Measurements from ENCODE around the gene CAMK4.

CAMK4 gene

DNA sequence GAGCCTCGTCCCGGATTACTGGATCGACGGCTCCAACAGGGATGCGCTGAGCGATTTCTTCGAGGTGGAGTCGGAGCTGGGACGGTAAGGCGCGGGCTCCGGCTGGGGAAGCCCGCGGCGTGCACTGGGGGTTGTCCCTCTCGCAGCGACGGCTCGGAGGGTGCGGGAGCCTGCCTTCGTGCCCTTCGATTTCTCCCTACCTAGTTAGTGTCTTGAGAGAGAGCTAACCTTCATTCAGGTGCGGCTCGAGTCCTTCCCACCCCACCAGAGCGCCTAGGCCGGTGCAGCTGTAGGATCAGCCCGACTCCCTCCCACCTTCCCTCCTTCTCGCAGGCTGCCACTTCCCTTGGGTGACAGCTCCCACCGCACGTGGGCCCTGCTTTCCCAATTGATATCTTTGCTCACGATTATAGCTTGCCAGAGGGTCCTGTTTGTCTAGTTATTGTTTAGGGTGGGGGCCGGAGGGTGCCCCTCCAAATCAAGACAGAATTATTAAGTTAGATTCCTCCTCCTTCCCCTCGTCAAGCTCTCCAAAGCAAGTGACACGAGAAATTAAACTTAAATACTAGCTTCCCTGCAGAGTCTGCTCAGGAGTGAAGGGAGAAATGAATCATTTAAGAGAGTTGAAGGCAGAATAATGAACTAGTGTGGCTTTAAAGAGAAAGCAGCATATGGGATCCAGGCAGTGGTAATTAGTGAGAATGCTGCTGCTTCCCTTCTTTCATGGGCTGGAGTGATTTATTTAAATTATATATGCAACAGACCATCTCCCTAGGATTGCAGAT, 569 bp downstream of the CAMK4 start:
- H3K9me3 Mint-ChIP-seq (ENCODE audit: low read depth), result no peaks in the 10 kb centered on the region
- H3K27me3 Mint-ChIP-seq, result no peaks in the 10 kb centered on the region
- H3K27ac Mint-ChIP-seq, result peak overlapping the region; percentile 99
- peaks cover 11% of the 10 kb centered on the region for H3K36me3 Mint-ChIP-seq
- peak overlapping the region; percentile 100 for H3K4me3 Mint-ChIP-seq
- peaks cover 57% of the 10 kb centered on the region for H3K4me1 Mint-ChIP-seq (ENCODE audit: low read depth)

DNA sequence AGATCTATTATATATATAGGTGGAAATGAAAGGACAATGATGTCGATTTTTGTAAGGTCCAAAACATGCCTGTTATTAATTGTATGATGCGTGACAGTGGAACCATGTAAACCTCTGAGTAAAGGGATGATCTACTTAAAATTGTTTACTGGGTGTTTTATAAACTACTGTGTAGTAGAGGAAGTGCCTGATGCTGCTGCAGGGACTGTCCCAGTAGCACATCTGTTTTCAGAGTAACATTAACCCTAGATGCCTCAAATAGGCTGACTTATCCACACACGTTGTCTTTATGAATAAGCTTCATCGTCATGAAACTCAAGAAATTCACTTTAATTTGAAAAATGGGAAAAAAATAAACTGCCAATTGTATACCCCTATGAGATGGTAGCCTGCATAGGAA, 1.7 kb downstream of the CAMK4 start:
- Mint-ChIP-seq H3K4me1 (ENCODE audit: low read depth) (peaks cover 68% of the 10 kb centered on the region), H3K4me3 (peak overlapping the region; percentile 100)

DNA sequence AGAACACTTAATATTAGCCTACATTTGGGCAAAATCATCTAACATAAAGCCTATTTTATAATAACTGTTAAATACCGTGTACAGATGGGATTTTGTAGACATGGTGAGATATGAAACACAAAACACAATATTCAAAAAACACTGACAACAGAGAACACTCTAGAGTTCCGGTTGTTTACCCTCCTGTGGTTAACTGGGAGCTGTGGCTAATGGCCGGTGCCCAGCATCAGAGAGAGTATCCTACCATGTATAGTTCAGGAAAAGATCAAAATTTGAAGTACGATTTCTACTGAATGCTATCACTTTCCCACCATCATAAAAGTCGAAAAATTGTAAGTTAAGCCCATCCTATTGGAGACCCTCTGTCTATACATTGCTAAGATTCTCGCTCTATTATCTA, 2.4 kb downstream of the CAMK4 start:
- Mint-ChIP-seq H3K4me1 (ENCODE audit: low read depth) (peaks cover 73% of the 10 kb centered on the region), H3K27ac (peak overlapping the region; percentile 99), H3K27me3 (no peaks in the 10 kb centered on the region), H3K4me3 (peak overlapping the region; percentile 100), H3K36me3 (peaks cover 11% of the 10 kb centered on the region), H3K9me3 (ENCODE audit: low read depth) (no peaks in the 10 kb centered on the region)

More for the DNA sequence above, 1.7 kb downstream of the CAMK4 start:
- Mint-ChIP-seq H3K36me3 (peaks cover 11% of the 10 kb centered on the region), H3K27ac (peak overlapping the region; percentile 99), H3K27me3 (no peaks in the 10 kb centered on the region), H3K9me3 (ENCODE audit: low read depth) (no peaks in the 10 kb centered on the region)

DNA sequence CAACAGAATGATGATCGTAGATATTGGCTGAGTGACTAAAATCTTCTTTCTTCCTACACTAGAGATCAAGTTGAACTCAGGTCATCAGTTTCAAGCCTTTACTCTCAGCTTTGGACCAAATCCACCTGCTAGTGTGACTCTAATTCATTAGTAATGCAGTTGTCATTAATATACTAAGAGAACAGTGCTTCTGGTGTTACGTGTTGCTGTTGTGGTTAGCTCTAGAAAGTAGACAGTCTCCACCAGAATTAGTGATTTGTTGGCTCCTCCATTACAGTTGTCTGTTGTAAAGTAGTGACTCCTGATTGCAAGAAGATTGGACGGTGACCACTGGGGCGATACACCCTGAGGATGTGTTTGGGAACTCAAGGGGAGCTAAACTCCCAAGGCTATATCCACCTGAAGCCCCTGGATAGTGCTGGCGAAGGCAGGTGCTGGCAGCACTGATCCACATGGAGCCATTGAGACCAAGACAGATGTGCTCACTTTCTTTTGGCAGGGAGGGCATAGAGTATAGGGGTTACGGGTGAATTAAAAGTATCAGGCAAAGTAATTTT, 3.1 kb downstream of the CAMK4 start:
- H3K4me1 Mint-ChIP-seq (ENCODE audit: low read depth), result peaks cover 78% of the 10 kb centered on the region
- peak overlapping the region; percentile 99 for H3K27ac Mint-ChIP-seq
- peak overlapping the region; percentile 100 for H3K4me3 Mint-ChIP-seq
- no peaks in the 10 kb centered on the region for H3K9me3 Mint-ChIP-seq (ENCODE audit: low read depth)
- no peaks in the 10 kb centered on the region for H3K27me3 Mint-ChIP-seq
- peaks cover 11% of the 10 kb centered on the region for H3K36me3 Mint-ChIP-seq

DNA sequence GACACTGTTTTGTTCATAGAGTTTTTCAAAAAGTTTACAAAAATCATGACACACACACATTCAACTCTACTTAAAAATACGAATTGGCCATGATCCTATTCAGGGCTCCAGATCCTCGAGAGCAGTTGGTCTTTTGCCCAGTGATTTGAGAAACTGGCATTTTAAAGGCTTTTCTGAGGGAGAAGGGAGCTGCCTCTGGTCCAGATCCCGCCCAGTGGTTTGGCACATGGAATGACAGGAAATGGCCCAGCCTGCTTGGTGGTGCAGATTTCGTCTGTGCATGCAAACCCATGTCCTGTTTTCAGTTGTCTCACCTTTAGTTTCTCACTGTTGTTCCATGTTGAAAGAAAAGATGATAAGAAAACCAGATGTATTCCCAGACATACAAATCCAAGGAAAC, 3.6 kb downstream of the CAMK4 start:
- Mint-ChIP-seq H3K4me3 (peak overlapping the region; percentile 100), H3K27ac (peak overlapping the region; percentile 99), H3K9me3 (ENCODE audit: low read depth) (no peaks in the 10 kb centered on the region), H3K4me1 (ENCODE audit: low read depth) (peaks cover 78% of the 10 kb centered on the region), H3K36me3 (peaks cover 11% of the 10 kb centered on the region), H3K27me3 (no peaks in the 10 kb centered on the region)

DNA sequence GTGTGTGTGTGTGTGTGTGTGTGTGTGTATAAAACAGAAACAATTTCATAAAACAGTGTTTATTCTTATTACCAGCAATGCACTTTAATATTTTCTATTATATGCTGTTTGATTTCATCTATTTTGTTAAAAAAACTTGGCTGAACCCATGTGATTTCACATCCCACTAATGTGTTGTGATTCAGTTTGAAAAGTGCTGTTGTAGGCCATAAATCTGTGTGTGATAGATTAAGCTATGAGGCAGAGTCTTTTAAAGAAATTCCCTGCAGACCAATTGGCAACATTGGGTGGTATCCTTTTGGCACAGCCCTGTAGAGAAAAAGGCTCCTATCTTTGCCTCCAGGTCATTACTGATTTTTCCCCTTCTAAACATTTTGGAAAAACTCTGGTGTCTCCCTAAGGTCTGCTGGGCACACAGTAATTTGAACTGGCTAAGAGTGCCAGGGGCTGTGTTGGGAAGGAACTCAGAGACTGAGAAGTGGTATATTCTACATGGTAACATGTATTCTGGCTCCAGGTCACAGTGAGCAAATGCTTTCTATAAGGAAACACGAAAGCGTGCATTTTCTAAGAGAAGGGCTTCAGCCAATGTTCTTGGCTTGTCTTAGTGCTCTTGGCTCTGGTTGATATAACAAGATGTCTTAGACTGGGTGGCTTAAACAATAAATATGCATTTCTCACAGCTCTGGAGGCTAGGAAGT, 4.5 kb downstream of the CAMK4 start:
- Mint-ChIP-seq H3K27ac (peak overlapping the region; percentile 93), H3K4me1 (ENCODE audit: low read depth) (peaks cover 77% of the 10 kb centered on the region), H3K36me3 (peaks cover 11% of the 10 kb centered on the region)

DNA sequence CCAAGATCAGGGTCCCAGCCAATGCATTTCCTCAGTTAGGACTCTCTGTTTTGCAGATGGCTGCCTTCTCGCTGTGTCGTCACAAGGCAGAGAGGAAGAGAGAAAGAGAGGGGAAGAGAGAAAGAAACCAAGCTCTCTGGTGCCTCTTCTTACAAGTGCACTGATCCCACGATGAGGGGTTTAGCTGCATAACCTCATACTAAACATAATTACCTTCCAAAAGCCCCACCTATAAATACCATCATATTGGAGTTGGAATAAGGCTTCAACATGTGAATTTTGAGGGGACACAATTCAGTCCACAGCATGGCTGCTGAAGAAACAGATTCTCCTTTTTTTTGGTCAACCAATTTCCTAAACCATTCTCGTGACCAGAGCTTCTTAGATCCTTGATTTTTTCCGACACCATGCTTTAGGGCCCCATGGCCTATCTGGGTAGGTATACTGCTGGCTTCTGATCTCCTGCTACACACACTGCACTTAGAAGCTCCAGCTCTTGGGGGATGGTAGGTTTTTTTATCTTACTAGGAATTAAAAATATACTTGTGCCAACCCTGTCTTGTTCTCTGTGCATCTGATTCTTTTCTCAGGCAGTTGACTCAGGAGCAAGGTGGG, 5.1 kb downstream of the CAMK4 start:
- no peaks in the 10 kb centered on the region for H3K27me3 Mint-ChIP-seq
- peak overlapping the region; percentile 83 for H3K4me3 Mint-ChIP-seq
- peak overlapping the region; percentile 93 for H3K27ac Mint-ChIP-seq
- H3K36me3 Mint-ChIP-seq, result peaks cover 11% of the 10 kb centered on the region
- no peaks in the 10 kb centered on the region for H3K9me3 Mint-ChIP-seq (ENCODE audit: low read depth)
- H3K4me1 Mint-ChIP-seq (ENCODE audit: low read depth), result peaks cover 84% of the 10 kb centered on the region

More for the DNA sequence above, 4.5 kb downstream of the CAMK4 start:
- peak overlapping the region; percentile 83 for H3K4me3 Mint-ChIP-seq
- no peaks in the 10 kb centered on the region for H3K9me3 Mint-ChIP-seq (ENCODE audit: low read depth)
- no peaks in the 10 kb centered on the region for H3K27me3 Mint-ChIP-seq

DNA sequence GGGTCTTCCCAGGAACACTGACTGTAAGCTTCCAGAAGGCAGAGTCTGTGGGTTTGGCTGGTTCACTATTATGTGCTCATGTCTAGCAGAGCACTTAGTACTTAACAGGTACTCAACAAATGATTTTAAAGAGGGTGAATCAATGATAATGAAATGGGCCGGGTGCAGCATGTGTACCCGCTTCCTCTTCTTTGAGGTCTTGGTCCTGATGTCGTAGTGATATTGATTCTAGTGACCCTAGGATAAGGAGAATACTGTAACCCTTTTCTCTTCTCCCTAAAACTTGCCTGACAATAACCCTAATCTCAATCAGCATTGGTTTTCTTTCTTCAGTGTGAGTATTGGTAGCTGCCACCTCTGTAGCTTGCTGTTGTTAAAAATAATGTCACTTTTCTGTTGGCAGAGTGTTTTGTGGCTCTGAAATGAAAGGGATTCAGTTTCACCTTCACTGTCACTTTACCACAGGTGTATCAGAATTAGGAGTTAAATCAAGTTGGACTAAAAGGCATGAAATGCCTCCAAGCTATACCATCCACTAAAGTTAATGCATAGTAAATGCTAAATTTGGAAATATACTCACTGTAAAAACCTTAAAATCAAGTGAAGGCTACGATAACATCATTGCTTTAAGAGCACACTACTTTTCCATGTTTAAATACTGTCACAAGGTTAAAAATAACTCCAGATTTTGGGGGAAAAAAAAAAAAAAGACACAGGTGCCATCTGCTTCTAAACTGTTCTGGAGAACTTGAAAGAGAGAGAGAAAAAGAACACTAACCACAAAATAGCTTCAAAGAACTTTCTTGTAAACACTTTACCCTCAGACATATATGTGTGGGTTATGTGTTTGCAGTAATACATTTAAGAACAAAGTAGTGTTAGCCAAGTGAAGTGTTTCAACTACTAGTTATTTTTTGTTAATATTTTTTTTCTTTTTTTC, 6.0 kb downstream of the CAMK4 start:
- Mint-ChIP-seq H3K27ac (peak overlapping the region; percentile 93), H3K4me3 (peak overlapping the region; percentile 83), H3K36me3 (peaks cover 11% of the 10 kb centered on the region), H3K4me1 (ENCODE audit: low read depth) (peaks cover 89% of the 10 kb centered on the region), H3K9me3 (ENCODE audit: low read depth) (no peaks in the 10 kb centered on the region), H3K27me3 (no peaks in the 10 kb centered on the region)

DNA sequence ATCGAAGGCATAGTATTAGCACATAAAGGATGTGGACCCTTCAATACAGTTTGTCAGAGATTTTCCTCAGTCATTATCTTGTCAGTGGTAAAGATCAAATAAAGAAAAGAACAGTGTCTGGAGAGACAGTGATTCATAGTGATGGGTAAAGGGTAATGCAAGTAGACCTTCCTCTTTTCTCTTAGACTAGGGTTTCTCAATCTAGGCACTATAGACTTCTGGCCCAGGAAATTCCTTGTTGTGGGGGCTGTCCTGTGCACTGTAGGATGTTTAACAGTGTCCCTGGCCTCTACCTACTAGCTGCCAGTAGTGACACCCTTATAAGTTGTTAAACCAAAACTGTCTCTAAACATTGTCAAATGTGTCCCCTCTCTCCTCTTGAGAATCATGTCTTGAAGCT, 6.9 kb downstream of the CAMK4 start:
- Mint-ChIP-seq H3K36me3 (peaks cover 9% of the 10 kb centered on the region), H3K4me3 (peak overlapping the region; percentile 83), H3K27me3 (no peaks in the 10 kb centered on the region), H3K9me3 (ENCODE audit: low read depth) (no peaks in the 10 kb centered on the region), H3K4me1 (ENCODE audit: low read depth) (peaks cover 91% of the 10 kb centered on the region), H3K27ac (peak overlapping the region; percentile 93)

DNA sequence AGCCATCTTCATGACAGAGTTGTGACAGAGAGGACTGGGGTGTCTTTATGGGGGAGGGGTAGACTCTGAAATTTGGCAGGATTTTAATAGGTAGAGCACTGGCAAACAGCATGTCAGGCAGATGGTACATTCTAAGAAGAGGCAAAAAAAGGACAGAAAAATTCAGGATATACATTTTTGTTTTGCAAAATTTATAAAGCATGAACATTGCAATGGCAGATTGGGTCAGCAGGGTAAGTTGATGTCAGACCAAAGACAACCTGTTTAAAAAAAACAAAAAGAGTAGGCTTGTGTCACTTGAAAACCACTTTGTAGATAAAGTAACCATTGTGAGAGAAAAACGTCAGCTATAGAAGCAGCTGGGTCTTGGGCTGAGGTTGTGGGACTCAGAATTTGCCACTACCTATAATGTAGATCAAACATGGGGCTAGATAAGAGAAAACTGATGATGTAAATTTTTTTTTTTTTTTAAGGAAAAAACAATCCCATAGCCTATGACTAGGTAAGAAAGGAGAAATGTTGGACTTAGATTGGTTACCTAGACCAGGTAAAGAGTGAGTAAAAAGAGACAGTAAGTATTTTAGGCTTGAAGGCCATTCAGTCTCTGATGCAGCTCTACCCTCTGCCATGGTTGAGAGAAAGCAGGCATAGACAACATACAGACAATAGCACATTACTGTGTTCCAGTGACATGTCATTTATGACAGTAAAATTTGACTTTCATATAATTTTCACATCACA, 8.3 kb downstream of the CAMK4 start:
- Mint-ChIP-seq H3K27me3 (no peaks in the 10 kb centered on the region), H3K4me3 (peak overlapping the region; percentile 73), H3K4me1 (ENCODE audit: low read depth) (peaks cover 92% of the 10 kb centered on the region), H3K36me3 (peaks cover 6% of the 10 kb centered on the region), H3K9me3 (ENCODE audit: low read depth) (no peaks in the 10 kb centered on the region), H3K27ac (peak overlapping the region; percentile 93)

DNA sequence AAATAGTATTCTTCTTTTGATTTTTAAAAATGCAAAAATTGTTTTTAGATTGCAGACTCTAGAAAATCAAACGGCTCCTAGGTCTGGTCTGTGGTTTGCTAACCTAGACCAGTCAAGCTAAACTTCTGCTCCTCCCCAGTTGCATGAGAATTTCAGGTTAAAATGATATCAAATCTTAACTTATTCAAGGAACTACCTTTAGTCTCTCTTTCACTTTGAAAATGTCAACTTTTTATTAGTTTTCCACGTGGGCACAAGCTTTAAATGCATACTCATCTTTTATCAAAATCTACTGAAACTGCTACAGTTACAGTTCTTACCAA, 8.8 kb downstream of the CAMK4 start:
- Mint-ChIP-seq H3K4me1 (ENCODE audit: low read depth) (peaks cover 92% of the 10 kb centered on the region), H3K36me3 (peaks cover under 1% of the 10 kb centered on the region), H3K27me3 (no peaks in the 10 kb centered on the region), H3K4me3 (peak overlapping the region; percentile 73), H3K27ac (peak overlapping the region; percentile 93), H3K9me3 (ENCODE audit: low read depth) (no peaks in the 10 kb centered on the region)

DNA sequence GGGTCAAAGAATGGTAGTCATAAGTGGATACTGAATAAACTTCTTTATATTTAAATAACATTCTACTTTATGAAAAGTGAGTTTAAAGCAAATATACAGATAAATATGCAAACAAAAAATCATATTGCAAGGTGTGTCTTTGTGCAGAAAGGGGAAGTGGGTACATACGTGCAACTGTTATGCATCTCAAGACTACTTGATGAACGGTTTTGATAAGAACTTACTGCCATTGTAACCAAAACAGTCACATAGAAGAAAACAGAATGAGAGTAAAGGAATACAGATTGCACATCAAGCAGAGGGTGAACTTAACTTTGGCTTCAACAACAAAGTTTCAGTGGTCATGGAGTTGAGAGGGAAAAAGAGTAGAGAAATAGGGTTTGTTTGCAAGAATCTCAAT, 9.9 kb downstream of the CAMK4 start:
- H3K9me3 Mint-ChIP-seq (ENCODE audit: low read depth), result no peaks in the 10 kb centered on the region
- peaks cover 95% of the 10 kb centered on the region for H3K4me1 Mint-ChIP-seq (ENCODE audit: low read depth)
- H3K4me3 Mint-ChIP-seq, result peak overlapping the region; percentile 84
- no peaks in the 10 kb centered on the region for H3K27me3 Mint-ChIP-seq
- peak overlapping the region; percentile 93 for H3K27ac Mint-ChIP-seq
- H3K36me3 Mint-ChIP-seq, result no peaks in the 10 kb centered on the region

DNA sequence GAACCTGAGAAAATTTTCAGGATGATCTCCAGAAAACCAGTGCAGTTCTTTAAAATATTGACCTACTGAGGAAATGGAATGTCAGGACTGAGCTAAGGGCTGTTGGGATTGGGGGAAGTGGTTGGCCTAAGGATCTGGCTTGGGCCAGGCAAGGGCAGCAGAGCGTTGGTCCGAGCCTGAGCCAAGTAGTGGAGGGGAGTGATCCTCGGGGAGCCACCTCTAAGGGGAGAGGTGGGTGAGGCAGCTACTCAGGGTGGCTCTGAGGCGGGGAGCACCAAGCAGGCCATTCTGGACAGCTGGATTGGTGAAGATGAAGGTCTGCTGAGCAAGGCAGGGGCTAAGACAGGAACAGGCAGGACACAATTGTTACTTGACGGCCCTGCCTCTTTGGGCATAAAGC, 11.5 kb downstream of the CAMK4 start:
- Mint-ChIP-seq H3K4me1 (ENCODE audit: low read depth) (peaks cover 96% of the 10 kb centered on the region), H3K27ac (peak overlapping the region; percentile 93), H3K36me3 (no peaks in the 10 kb centered on the region), H3K9me3 (ENCODE audit: low read depth) (no peaks in the 10 kb centered on the region), H3K27me3 (no peaks in the 10 kb centered on the region), H3K4me3 (peak overlapping the region; percentile 84)

DNA sequence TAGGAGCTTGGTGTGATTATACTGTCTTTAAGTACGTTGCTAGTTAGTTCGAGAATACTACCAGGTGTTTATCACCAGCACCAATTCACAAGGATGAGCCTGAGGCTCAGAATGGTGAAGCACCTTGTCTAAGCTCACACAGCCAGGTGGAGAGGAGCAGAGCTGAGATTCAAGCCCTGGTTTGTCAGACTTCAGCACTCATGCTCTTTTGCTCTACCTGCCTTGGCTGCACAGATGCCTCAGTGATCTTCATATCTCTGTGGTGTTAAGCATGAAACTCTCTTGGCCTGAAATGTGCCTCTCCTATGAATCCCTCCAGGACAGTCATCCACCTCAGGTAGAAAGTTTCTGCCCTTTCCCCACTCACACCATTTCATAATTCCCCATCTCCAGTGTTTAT, 12.2 kb downstream of the CAMK4 start:
- H3K9me3 Mint-ChIP-seq (ENCODE audit: low read depth), result no peaks in the 10 kb centered on the region
- H3K4me1 Mint-ChIP-seq (ENCODE audit: low read depth), result peaks cover 95% of the 10 kb centered on the region
- peak overlapping the region; percentile 93 for H3K27ac Mint-ChIP-seq
- no peaks in the 10 kb centered on the region for H3K27me3 Mint-ChIP-seq
- peak overlapping the region; percentile 84 for H3K4me3 Mint-ChIP-seq
- no peaks in the 10 kb centered on the region for H3K36me3 Mint-ChIP-seq

Data from activated naive CD8-positive, alpha-beta T cell (primary cell).